Stimulated activated CD4-positive, alpha-beta T cell treated with anti-CD3 and anti-CD28 coated beads, Interleukin-4, amount 100 ng/mL, for 24 hours (primary cell): ENCODE measurements around the gene GIGYF1.

ENCODE experiments used
- DNase-seq: peaks from one replicate; pipeline ENCODE4 v3.0.0-alpha.2; 2020

Gene GIGYF1

GRCh38 chr7:100683659-100684533 is 10.2 kb downstream of the GIGYF1 start:
- no peak for DNase-seq

GRCh38 chr7:100682991-100683658 is 10.9 kb downstream of the GIGYF1 start:
- DNase-seq: no peak

DNA sequence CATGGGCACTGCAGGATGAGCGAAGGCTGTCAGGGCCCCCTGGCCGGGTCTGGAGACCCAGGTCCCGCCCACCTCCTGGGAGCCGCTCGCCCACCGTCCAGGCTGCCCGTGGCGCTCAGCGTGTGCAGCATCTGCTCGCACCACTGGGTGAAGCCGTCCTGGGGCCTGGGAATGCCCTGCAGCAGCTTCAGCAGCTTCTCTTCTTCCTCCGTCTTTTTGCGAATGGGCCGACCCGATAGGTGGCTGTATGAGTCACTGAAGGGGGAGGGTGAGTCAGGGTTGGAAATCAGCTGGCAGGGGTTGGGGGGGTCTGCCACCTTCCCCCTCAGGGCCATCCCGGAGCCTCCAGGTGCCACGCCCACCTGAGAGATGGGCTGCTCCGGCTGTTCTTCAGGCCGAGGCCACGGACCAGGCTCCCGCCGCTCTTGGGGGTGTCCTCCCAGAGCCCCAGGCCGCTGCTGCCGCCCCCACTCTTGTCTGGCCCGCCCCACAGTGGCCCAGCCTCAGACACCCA is 11.8 kb downstream of the GIGYF1 start:
- DNase-seq: no peak

- no peak for DNase-seq
Observed at GRCh38 chr7:100681491-100682227, 12.4 kb downstream of the GIGYF1 start.

GRCh38 chr7:100680576-100681271 is 13.3 kb downstream of the GIGYF1 start:
- no peak for DNase-seq

GRCh38 chr7:100679927-100680575 is 14.0 kb downstream of the GIGYF1 start:
- DNase-seq: no peak

GRCh38 chr7:100679129-100679926 is 14.7 kb downstream of the GIGYF1 start:
- no peak for DNase-seq

GRCh38 chr7:100678291-100678984 is 15.6 kb downstream of the GIGYF1 start:
- no peak for DNase-seq

DNA sequence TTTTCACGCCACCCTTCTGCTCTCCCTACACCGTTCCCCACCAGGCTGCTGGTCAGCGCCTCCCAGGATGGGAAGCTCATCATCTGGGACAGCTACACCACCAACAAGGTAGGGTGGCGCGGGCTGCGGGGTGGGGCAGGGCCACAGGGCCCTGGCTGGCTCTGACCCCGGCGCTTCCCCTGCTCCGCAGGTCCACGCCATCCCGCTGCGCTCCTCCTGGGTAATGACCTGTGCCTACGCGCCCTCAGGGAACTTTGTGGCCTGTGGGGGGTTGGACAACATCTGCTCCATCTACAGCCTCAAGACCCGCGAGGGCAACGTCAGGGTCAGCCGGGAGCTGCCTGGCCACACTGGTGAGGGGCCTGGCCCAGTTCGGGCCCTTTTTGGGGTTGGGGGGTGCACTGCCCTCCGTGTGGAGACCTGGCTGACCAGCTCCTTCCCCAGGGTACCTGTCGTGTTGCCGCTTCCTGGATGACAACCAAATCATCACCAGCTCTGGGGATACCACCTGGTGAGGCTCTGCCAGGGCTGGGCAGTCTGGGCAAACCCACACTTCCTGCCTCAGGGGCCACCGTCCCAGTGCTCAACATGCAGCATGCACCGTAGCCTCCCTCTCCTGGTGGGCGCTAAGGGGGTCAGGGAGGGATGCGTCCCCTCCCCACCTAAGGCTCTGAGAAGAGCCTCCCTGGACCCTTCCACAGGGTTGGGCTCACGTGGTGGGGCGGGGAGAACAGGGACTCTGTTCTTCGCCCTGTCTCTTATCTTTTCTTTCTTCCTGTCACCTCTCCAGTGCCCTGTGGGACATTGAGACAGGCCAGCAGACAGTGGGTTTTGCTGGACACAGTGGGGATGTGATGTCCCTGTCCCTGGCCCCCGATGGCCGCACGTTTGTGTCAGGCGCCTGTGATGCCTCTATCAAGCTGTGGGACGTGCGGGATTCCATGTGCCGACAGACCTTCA is 16.5 kb downstream of the GIGYF1 start:
- DNase-seq: no peak

GRCh38 chr7:100676501-100677306 is 17.3 kb downstream of the GIGYF1 start:
- DNase-seq: no peak

GRCh38 chr7:100675581-100676350 is 18.3 kb downstream of the GIGYF1 start:
- peak; percentile 77 for DNase-seq

- DNase-seq: peak; percentile 32
Observed at GRCh38 chr7:100675105-100675451, 19.0 kb downstream of the GIGYF1 start.

- DNase-seq: peak; percentile 29
Observed at GRCh38 chr7:100674411-100675104, 19.5 kb downstream of the GIGYF1 start.

DNA sequence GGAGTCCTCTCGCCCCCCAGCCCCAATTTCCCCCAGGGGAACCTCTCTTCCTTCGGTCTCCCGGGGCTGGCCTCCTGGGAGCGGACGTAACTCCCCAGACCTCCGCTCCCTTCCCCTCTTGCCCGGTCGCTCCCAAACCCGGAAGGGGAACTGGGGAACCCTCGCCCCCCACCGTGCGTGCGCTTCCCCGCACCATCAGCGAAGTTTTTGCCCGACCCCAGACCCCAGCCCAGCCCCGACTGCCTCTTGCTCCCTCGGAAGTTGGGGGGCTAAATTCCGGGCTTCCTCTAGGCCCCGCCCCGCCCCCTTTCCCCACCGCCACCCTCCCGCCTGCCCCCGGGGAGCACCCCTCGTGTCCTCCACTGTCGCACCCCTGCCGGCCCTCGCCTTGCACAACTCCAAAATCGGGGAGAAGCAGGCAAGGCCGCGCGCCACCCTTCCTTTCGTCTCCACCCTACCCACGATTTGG is 20.1 kb downstream of the GIGYF1 start:
- DNase-seq: peak; percentile 47

- DNase-seq: peak; percentile 99
Observed at GRCh38 chr7:100673302-100673941, 20.6 kb downstream of the GIGYF1 start, which contains the start of gene GNB2. GNB2 (plus strand) TSS chr7:100673740; CDS start chr7:100676266, 2,526 bp downstream.
